Ishikawa (cell line): ENCODE measurements around the gene GPR153.

Source experiments
- CEBPB ChIP-seq: IDR thresholded peaks from 2 replicates; pipeline ENCODE4 v1.6.1; 2012
- CREB1 ChIP-seq: IDR thresholded peaks from 2 replicates; pipeline ENCODE4 v1.6.1; 2012; ENCODE audit warnings: low read depth
- EGR1 ChIP-seq: IDR thresholded peaks from 2 replicates; pipeline ENCODE4 v1.6.1; 2012
- EP300 ChIP-seq: IDR thresholded peaks from 2 replicates; pipeline ENCODE4 v1.6.1; 2012; ENCODE audit warnings: borderline replicate concordance
- FOXM1 ChIP-seq: IDR thresholded peaks from 2 replicates; pipeline ENCODE4 v1.6.1; 2012; ENCODE audit warnings: low read depth, borderline replicate concordance
- NFIC ChIP-seq: IDR thresholded peaks from 2 replicates; pipeline ENCODE4 v1.6.1; 2012
- RAD21 ChIP-seq: IDR thresholded peaks from 2 replicates; pipeline ENCODE4 v1.6.1; 2012; ENCODE audit warnings: low read depth
- REST ChIP-seq: IDR thresholded peaks from 2 replicates; pipeline ENCODE4 v1.6.1; 2012; ENCODE audit warnings: low read depth, mild to moderate bottlenecking
- TAF1 ChIP-seq: IDR thresholded peaks from 2 replicates; pipeline ENCODE4 v1.6.1; 2012; ENCODE audit warnings: low read depth, mild to moderate bottlenecking
- TCF12 ChIP-seq: IDR thresholded peaks from 2 replicates; pipeline ENCODE4 v1.6.1; 2012; ENCODE audit warnings: low read depth
- TEAD4 ChIP-seq: IDR thresholded peaks from 2 replicates; pipeline ENCODE4 v1.6.1; 2012
- USF1 ChIP-seq: IDR thresholded peaks from 2 replicates; pipeline ENCODE4 v1.6.1; 2012
- YY1 ChIP-seq: IDR thresholded peaks from 2 replicates; pipeline ENCODE4 v1.6.1; 2012; ENCODE audit warnings: low read depth
- ZBTB7A ChIP-seq: IDR thresholded peaks from 2 replicates; pipeline ENCODE4 v1.6.1; 2012; ENCODE audit warnings: low read depth
- TF ChIP-seq, protein P1 (sequence below): IDR thresholded peaks from 2 replicates; pipeline ENCODE4 v1.6.1; 2012

The GPR153 gene

DNA sequence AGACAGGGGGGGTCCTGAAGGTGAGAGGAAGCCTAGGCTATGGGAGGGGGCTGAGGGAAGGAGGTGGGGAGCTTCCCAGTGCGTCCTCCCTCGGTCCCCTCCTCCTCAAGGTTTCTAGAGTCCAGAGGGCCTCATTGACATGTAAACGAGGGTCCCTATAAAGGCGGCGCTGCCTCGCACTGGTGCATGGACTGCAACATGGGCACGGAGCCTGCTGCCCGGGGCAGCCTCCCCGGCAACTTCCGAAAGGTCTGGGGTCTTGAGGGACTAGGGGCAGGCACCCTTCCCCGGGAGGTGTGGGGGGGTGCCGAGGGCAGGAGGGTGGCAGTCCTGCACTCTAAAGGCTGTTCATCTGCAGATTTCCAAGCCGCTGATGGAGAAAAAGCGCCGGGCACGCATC, 16.9 kb downstream of the GPR153 start, which contains the start of gene HES3:
Gene HES3 (plus strand): TSS at position 187 of the 400 bp plus-strand sequence. CDS start 187 bp downstream, at position 374.
- TF ChIP-seq ZBTB7A (no peak), EP300 (no peak), USF1 (no peak), TEAD4 (no peak), TAF1 (no peak), EGR1 (no peak), TCF12 (no peak), FOXM1 (no peak)

- TF ChIP-seq RAD21 = no peak
- no peak for TF ChIP-seq TEAD4
- no peak for TF ChIP-seq USF1
- no peak for TF ChIP-seq TCF12
- TF ChIP-seq REST = no peak
- TF ChIP-seq ZBTB7A = no peak
- TF ChIP-seq CEBPB = no peak
Observed at GRCh38 chr1:6243053-6243834, 17.7 kb downstream of the GPR153 start.

DNA sequence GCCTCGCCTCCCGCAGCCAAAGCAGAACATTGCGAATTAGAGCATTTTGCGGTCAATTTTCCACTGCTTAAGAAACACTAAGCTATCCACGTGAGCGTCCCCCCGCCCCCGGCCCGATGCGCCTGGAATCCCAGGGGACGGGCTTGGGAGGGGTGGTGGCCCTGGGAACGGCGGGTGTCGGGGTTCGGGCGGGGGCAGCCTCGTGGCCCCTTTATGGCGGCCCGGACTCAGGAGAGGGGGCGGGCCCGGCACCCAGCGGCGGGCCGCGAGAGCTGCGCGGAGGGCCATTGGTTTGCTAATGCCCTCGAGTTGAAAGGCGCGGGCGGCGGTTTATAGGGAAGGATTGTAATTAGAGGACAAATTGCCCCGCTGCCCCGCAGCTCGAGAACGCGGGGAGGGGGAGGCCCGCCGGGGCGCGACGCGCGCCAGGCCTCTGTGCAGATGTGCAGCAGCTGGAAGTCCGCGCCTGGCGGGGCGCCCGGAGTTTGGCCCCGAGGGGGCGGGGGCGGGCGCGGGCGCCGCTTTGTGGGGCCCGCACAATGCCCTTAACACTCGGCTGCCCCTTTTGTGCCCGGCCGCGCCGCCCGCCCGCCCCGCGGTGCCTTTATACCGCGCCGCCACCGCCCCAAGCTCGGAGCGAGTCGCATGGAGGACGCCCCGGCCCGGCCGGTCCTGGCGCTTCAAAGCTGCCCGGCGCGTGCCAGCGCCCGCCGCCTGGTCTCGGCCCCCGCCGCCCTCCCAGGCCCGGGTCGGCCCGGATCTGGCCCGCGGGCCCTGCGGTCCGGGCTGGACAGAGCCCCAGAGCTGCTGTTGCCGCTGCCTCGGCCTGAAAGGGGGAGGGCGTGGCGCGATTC, 18.8 kb downstream of the GPR153 start:
- TF ChIP-seq CEBPB (no peak), CREB1 (no peak), USF1 (no peak), TAF1 (no peak), TCF12 (no peak), FOXM1 (no peak), EGR1 (0 out of 2 replicates have a peak, but pooled peaks have one; percentile 5), RAD21 (no peak), ZBTB7A (no peak), YY1 (no peak), REST (peak; percentile 55), NFIC (peak; percentile 40; the same call in 1 of the 2 replicates)
- TF ChIP-seq, protein P1, sequence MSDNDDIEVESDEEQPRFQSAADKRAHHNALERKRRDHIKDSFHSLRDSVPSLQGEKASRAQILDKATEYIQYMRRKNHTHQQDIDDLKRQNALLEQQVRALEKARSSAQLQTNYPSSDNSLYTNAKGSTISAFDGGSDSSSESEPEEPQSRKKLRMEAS = no peak; the same call in 1 of the 2 replicates

- no peak for TF ChIP-seq TAF1
- TF ChIP-seq CREB1 = no peak
- no peak for TF ChIP-seq USF1
- no peak for TF ChIP-seq ZBTB7A
- no peak for TF ChIP-seq EGR1
- no peak for TF ChIP-seq TCF12
- no peak for TF ChIP-seq TEAD4
- TF ChIP-seq FOXM1 = no peak
- TF ChIP-seq NFIC = no peak
- TF ChIP-seq, protein P1 = no peak
- no peak for TF ChIP-seq EP300
- TF ChIP-seq YY1 = no peak
Observed at GRCh38 chr1:6241107-6241886, 19.6 kb downstream of the GPR153 start.
